GM19468 (cell line): ENCODE data around the gene SOCS7.

Experiments used
- ATAC-seq: cut with Tn5 transposase; IDR thresholded peaks from one replicate; pipeline ENCODE4 v1.9.1; 2021; ENCODE audit warnings: mild to moderate bottlenecking, moderate library complexity, moderate number of reproducible peaks; ENCODE audit not compliant: unreplicated experiment; ENCODE audit errors: extremely low read depth

SOCS7 gene

GRCh38 chr17:38334480-38335364, 16.9 kb upstream of the SOCS7 start:
- no peak for ATAC-seq

DNA sequence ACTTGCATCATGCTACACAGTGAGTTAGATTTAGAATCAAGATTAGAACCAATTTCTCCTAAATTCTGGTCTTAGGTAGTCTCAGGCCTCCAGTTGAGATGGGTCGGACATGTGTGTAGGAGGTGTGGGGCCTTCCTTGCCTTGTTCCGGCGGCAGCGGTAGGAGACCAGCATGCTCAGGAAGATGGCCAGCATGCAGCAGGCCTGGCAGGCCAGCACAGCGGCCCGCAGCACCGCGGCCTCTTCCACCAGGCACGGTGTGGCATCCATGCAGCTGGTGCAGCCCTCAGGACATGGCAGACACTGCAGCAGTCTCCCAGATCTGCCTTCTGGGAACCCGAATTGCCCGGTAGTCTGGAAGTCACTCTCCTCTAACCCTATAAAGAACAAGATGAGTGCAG, 14.8 kb upstream of the SOCS7 start:
- no peak for ATAC-seq

DNA sequence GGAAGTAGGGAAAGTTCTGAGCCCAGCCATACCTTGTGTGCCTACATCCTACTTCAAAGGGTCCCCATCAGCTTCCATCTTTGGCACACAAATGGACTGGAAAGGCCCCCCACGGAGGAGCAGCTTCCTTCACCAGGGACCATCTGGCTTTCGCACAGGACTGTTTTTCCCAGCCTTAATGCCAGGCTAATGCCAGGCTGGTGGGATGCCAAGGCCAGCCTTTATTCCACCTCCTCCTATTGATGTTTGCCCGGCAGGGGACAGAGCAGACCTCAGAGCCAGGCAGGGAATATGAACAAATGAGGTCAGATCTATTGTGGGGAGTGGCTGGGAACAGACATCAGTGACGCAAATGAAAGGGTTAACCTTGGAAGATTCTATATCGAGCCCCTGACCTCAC, 13.6 kb upstream of the SOCS7 start:
- no peak for ATAC-seq

GRCh38 chr17:38338535-38338934, 13.1 kb upstream of the SOCS7 start:
- ATAC-seq = no peak

- ATAC-seq = no peak
These were observed 11.8 kb upstream of the SOCS7 start for GRCh38 chr17:38339891-38340290.

- ATAC-seq = no peak
These were observed 10.5 kb upstream of the SOCS7 start for GRCh38 chr17:38341035-38341721.

DNA sequence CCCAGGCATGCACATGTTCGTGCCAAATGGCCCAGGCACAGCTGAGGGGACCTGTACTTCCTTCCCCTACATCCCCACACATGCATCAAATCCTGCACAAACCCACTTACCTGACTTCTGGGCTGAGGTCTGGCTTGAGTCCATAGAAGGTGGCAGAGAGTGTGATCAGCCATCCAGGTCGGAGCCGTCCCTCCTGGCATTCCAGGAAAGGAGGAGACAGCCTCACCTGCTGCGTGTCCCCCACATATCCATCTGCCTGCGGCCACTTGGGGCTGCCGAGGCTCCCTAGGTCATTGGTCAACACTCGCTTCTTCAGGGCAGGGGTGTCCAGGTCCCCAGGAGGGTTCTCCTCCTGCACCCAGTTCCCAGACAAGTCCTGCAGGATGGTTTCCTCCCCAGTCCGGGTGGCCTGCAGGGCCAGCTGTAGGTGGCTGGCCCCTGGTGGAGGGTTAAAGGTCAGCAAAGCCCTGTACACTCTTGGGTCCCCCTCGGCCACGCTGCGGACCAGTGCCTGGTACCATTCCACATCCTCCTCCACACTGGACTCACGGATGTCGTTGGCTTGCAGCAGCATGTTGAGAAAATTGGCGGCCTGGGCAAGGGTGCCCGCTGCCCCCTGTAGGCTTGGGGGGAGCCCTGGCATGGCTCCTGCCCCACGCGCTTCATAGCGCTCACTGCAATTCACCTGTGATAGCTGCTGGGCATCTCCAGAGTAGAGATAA, 8.6 kb upstream of the SOCS7 start:
- no peak for ATAC-seq

- no peak for ATAC-seq
These were observed 7.8 kb upstream of the SOCS7 start, which contains the start of gene GPR179 for GRCh38 chr17:38343608-38344419. GPR179 (minus strand) TSS chr17:38343956; CDS start chr17:38343789, 167 bp downstream.

DNA sequence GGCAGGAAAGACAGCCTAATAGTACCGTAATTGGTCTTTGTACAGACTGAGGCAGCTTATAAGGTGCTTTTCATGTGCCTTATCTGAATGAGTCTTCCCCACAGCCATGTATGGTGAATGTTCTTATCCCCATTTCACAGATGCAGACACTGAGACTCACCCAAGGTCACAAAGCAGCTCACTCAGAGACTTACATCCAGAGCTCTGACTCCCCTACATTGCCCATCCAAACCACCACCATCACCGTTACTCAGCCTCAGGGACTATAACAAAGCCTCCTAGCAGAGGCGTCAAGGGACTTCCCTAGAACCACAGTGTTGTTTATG, 7.3 kb upstream of the SOCS7 start:
- no peak for ATAC-seq

DNA sequence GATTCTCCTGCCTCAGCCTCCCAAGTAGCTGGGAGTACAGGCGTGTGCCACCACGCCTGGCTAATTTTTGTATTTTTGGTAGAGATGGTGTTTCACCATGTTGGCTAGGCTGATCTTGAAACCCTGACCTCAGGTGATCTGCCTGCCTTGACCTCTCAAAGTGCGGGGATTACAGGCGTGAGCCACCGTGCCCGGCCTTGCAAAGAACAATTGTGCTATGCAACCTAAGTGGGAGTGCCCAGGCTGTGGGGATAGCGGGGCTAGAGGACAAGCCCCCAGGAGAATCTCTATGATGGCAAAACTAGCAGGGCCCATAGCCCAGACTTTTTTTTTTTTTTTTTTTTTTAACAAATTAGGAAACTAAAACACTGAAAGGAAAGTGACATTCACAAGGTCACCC, 5.9 kb upstream of the SOCS7 start:
- ATAC-seq = no peak

DNA sequence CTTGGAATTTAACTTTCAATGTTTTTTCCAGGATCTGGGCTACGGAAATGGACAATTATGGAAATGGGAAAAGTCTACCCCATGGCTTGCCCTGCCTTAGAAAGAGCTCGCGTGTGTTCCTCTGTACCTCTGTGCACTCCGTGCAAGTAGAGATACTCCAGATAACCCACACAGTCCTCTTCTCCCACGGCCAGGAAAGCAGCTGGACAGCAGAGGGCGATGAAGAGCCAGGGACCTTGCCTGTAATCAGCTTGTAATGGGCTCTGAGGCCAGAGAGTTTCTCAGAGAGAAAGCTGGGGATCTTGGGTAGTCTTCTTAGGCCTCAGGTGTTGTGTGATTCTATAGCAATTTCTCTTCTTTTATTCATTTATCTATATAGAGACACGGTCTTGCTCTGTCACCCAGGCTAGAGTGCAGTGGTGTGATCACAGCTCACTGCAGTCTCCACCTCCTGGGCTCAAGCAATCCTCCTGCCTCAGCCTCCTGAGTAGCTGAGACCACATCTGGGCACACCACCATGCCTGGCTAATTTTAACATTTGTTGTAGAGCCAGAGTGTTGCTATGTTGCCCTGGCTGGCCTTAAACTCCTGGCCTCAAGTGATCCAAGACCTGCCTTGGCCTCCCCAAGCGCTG, 2.4 kb upstream of the SOCS7 start:
- ATAC-seq = no peak

GRCh38 chr17:38350035-38350434, 1.6 kb upstream of the SOCS7 start:
- no peak for ATAC-seq

- ATAC-seq = no peak
These were observed 821 bp downstream of the SOCS7 start for GRCh38 chr17:38352245-38353085.

GRCh38 chr17:38353086-38353604, 1.5 kb downstream of the SOCS7 start:
- ATAC-seq = no peak

DNA sequence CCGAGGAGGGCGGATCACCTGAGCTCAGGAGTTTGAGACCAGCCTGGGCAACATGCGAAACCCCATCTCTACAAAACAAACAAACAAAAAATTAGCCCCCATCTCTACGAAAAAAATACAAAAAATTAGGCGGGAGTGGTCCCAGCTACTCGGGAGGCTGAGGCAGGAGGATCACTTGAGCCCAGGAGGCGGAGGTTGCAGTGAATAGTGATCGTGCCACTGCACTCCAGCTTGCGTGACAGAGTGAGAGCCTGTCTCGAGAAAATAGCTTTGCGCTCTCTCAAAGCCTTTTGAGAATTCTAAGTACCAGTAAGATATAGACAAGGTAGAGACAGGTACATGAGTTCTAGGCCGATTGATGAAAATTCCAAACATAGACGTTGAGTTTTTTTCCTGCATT, 2.0 kb downstream of the SOCS7 start:
- no peak for ATAC-seq

DNA sequence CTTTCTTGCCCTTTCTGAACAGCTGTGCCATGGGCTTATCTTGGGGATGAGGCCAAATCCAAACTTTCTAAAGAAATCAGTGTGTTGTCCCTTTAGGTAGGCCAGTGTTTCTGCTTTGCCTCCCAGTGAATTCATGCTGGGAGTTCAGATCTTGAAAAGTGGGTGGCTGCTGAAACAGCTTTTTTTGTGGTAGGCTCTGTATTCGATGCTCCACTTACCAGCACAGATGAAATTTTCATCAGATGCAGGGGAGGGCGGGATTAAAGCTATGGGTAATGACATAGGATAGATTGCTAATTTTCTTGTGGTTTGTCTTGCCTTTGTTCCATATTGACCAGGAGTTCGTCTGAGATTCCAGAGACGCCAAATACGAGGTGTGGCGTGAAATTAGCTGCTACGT, 2.8 kb downstream of the SOCS7 start:
- no peak for ATAC-seq

GRCh38 chr17:38355251-38355650, 3.6 kb downstream of the SOCS7 start:
- no peak for ATAC-seq

DNA sequence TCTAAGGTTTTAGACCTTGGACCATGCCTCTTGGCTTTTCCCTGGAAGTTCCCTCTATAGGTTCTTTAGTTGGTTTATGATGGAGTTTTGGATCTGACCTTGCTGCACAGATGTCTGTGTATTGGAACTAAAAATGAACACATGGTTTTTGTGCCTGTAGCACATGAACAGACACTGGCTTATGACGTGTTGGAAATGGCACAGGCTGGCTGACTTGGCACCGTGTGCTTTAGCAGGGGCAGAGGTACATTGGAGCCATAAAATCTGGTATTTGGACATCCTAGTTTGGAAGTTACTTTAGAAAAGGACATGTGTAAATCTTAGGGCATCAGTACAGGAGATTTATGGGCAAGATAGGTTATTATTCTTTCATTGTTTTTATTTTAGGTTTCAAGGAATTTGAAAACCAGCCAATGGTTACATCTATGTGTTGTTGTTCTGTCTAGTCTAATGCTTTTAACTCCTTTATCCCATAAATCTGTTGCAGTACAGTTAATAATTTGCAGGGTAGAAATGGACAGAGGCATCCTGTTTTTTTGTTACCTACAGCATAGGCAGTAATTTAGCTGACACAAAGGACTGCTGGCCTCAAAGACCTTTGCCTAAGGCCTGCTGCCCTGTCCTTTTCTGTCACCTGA, 6.0 kb downstream of the SOCS7 start:
- ATAC-seq = no peak
